Astrocyte (in vitro differentiated cells and primary cell): ENCODE measurements around the gene TOMM40L. TPM values are rescaled to one million over a fixed set of nuclear protein-coding genes. Genes with fewer than 3 reads are reported as not detected.

ENCODE experiments used
- DNase-seq: peaks from one replicate; pipeline ENCODE4 v3.0.0-alpha.2; 2010; ENCODE audit warnings: low read depth
- FAIRE-seq: peaks from 2 replicates; lab custom pipeline; 2011; peaks lifted over from hg19 to GRCh38; lab: Jason Lieb, UNC
- H2AFZ ChIP-seq: 2 replicates; pipeline ENCODE4 v1.6.0; 2012; ENCODE audit warnings: low read depth, low read length, inconsistent platforms
- H3K27ac ChIP-seq: 2 replicates; pipeline ENCODE4 v1.5.1; 2011; ENCODE audit warnings: low read depth, low read length, inconsistent platforms
- H3K27me3 ChIP-seq: 2 replicates; pipeline ENCODE4 v1.6.0; 2011; ENCODE audit warnings: low read length, inconsistent platforms; ENCODE audit not compliant: insufficient read depth
- H3K36me3 ChIP-seq: 2 replicates; pipeline ENCODE4 v1.5.1; 2011; ENCODE audit warnings: low read length, inconsistent platforms; ENCODE audit not compliant: insufficient read depth
- H3K4me1 ChIP-seq: 2 replicates; pipeline ENCODE4 v1.5.1; 2011; ENCODE audit warnings: low read length, inconsistent platforms; ENCODE audit not compliant: insufficient read depth
- H3K4me2 ChIP-seq: 2 replicates; pipeline ENCODE4 v1.6.0; 2012; ENCODE audit warnings: low read length, inconsistent platforms
- H3K4me3 ChIP-seq: 2 replicates; pipeline ENCODE4 v1.5.1; 2011; ENCODE audit warnings: low read depth, mild to moderate bottlenecking, low read length, inconsistent platforms; ENCODE audit not compliant: insufficient read depth
- H3K79me2 ChIP-seq: 2 replicates; pipeline ENCODE4 v1.6.0; 2012; ENCODE audit warnings: mild to moderate bottlenecking, low read length, inconsistent platforms; ENCODE audit not compliant: insufficient read depth
- H3K9ac ChIP-seq: 2 replicates; pipeline ENCODE4 v1.6.0; 2012; ENCODE audit warnings: mild to moderate bottlenecking, low read length, inconsistent platforms
- H3K9me3 ChIP-seq: 2 replicates; pipeline ENCODE4 v1.5.1; 2012; ENCODE audit warnings: low read depth, mild to moderate bottlenecking, low read length, inconsistent platforms; ENCODE audit not compliant: insufficient read depth
- H4K20me1 ChIP-seq: 2 replicates; pipeline ENCODE4 v1.6.0; 2012; ENCODE audit warnings: low read length, inconsistent platforms; ENCODE audit not compliant: insufficient read depth
- H3K27ac Mint-ChIP-seq: one replicate; pipeline ENCODE4 v1.8.0; 2021; ENCODE audit warnings: mild to moderate bottlenecking, mixed read lengths; ENCODE audit not compliant: unreplicated experiment
- H3K27me3 Mint-ChIP-seq: one replicate; pipeline ENCODE4 v1.8.0; 2021; ENCODE audit warnings: low read depth, mixed read lengths; ENCODE audit not compliant: unreplicated experiment
- H3K36me3 Mint-ChIP-seq: one replicate; pipeline ENCODE4 v1.8.0; 2021; ENCODE audit warnings: low read depth, mixed read lengths; ENCODE audit not compliant: unreplicated experiment
- H3K4me1 Mint-ChIP-seq: one replicate; pipeline ENCODE4 v1.8.0; 2021; ENCODE audit warnings: low read depth, mixed read lengths; ENCODE audit not compliant: unreplicated experiment
- H3K4me3 Mint-ChIP-seq: one replicate; pipeline ENCODE4 v1.8.0; 2021; ENCODE audit warnings: mild to moderate bottlenecking, moderate library complexity, mixed read lengths; ENCODE audit not compliant: unreplicated experiment
- H3K9me3 Mint-ChIP-seq: one replicate; pipeline ENCODE4 v1.8.0; 2021; ENCODE audit warnings: mild to moderate bottlenecking, mixed read lengths; ENCODE audit not compliant: unreplicated experiment
- CTCF ChIP-seq: IDR thresholded peaks from 2 replicates; pipeline ENCODE4 v1.5.1; 2011; ENCODE audit warnings: low read depth, mild to moderate bottlenecking, inconsistent platforms, low read length, moderate library complexity; ENCODE audit not compliant: insufficient read depth
- EZH2 ChIP-seq: IDR thresholded peaks from 2 replicates; pipeline ENCODE4 v1.6.1; 2012; ENCODE audit warnings: mild to moderate bottlenecking, low read length, inconsistent platforms; ENCODE audit not compliant: insufficient read depth
- total RNA-seq: library from RNA; stranded (reverse); gene quantifications from 2 replicates; pipeline ENCODE4 v1.2.1, GENCODE V29; 2021

The TOMM40L gene
- total RNA-seq, 1 donor from 2014 or later: 12.0 TPM

- no peaks in the 10 kb centered on the region for H3K36me3 Mint-ChIP-seq
- H3K27ac ChIP-seq: no peak overlapping the region
- no peaks in the 10 kb centered on the region for H3K79me2 ChIP-seq
- TF ChIP-seq EZH2: no peak
- no peak for TF ChIP-seq CTCF
- H4K20me1 ChIP-seq: no peaks in the 10 kb centered on the region
- H3K9ac ChIP-seq: no peak overlapping the region
- peaks cover 20% of the 10 kb centered on the region for H3K4me1 Mint-ChIP-seq
- peaks cover 2% of the 10 kb centered on the region for H3K27me3 Mint-ChIP-seq
- H3K9me3 ChIP-seq: no peaks in the 10 kb centered on the region
- peaks cover 20% of the 10 kb centered on the region for H3K4me1 ChIP-seq
- no peak overlapping the region for H3K27ac Mint-ChIP-seq
- H3K4me2 ChIP-seq: no peak overlapping the region
- H3K27me3 ChIP-seq: no peaks in the 10 kb centered on the region
- DNase-seq (no peak), FAIRE-seq (no peak)
- H2AFZ ChIP-seq: no peak overlapping the region
- no peak overlapping the region for H3K4me3 Mint-ChIP-seq
- no peaks in the 10 kb centered on the region for H3K36me3 ChIP-seq
- no peak overlapping the region for H3K4me3 ChIP-seq
- H3K9me3 Mint-ChIP-seq: no peaks in the 10 kb centered on the region
These were observed 30.7 kb upstream of the TOMM40L start for GRCh38 chr1:161195171-161195570.

GRCh38 chr1:161196111-161196510, 29.7 kb upstream of the TOMM40L start:
- no peak overlapping the region for H3K4me3 Mint-ChIP-seq
- Histone ChIP-seq H3K27me3 (no peaks in the 10 kb centered on the region), H3K79me2 (no peaks in the 10 kb centered on the region), H3K4me2 (no peak overlapping the region), H3K36me3 (no peaks in the 10 kb centered on the region), H4K20me1 (no peaks in the 10 kb centered on the region), H3K9ac (no peak overlapping the region), H2AFZ (no peak overlapping the region), H3K9me3 (no peaks in the 10 kb centered on the region), H3K4me1 (peaks cover 21% of the 10 kb centered on the region), H3K27ac (no peak overlapping the region), H3K4me3 (no peak overlapping the region)
- peaks cover 2% of the 10 kb centered on the region for H3K27me3 Mint-ChIP-seq
- H3K9me3 Mint-ChIP-seq: no peaks in the 10 kb centered on the region
- TF ChIP-seq CTCF: no peak
- no peak for TF ChIP-seq EZH2
- no peak for FAIRE-seq
- DNase-seq: no peak
- no peak overlapping the region for H3K27ac Mint-ChIP-seq
- H3K36me3 Mint-ChIP-seq: no peaks in the 10 kb centered on the region
- peaks cover 26% of the 10 kb centered on the region for H3K4me1 Mint-ChIP-seq

GRCh38 chr1:161196521-161197451, 29.1 kb upstream of the TOMM40L start:
- Mint-ChIP-seq H3K4me1 (peaks cover 33% of the 10 kb centered on the region), H3K27ac (peak overlapping the region; percentile 81), H3K36me3 (no peaks in the 10 kb centered on the region), H3K27me3 (no peaks in the 10 kb centered on the region), H3K4me3 (no peak overlapping the region), H3K9me3 (no peaks in the 10 kb centered on the region)
- Histone ChIP-seq H3K27ac (peak overlapping the region; percentile 27), H2AFZ (peak overlapping the region; percentile 47), H4K20me1 (no peaks in the 10 kb centered on the region), H3K36me3 (no peaks in the 10 kb centered on the region), H3K4me1 (peaks cover 28% of the 10 kb centered on the region), H3K27me3 (no peaks in the 10 kb centered on the region), H3K4me3 (no peak overlapping the region), H3K4me2 (peak overlapping the region; percentile 60), H3K79me2 (no peaks in the 10 kb centered on the region), H3K9me3 (no peaks in the 10 kb centered on the region), H3K9ac (peak overlapping the region; percentile 64)
- DNase-seq (peak; percentile 21), FAIRE-seq (no peak)
- TF ChIP-seq EZH2 (no peak), CTCF (no peak)
